Measurements from ENCODE around the gene TLCD3B.
"Not testable (repeated sequence)": the region's sequence is repeated elsewhere in the genome, so short reads cannot be mapped to it uniquely, and the experiment has no call there.

DNA sequence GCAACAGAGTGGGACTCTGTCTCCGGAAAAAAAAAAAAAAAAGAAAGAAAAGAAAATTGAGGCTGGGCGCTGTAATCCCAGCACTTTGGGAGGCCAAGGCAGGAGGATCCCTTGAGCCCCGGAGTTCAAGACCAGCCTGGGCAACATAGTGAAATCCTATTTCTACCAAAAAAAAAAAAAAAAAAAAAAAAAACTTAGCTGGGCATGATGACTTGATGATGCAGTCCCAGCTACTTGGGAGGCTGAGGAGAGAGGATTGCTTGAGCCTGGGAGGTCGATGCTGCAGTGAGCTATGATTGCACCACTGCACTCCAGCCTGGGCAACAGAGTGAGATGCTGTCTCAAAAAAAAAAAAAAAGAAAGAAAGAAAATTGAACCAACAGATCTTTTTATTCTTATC is 13.1 kb downstream of the TLCD3B start:
- TF ChIP-seq, protein P1, sequence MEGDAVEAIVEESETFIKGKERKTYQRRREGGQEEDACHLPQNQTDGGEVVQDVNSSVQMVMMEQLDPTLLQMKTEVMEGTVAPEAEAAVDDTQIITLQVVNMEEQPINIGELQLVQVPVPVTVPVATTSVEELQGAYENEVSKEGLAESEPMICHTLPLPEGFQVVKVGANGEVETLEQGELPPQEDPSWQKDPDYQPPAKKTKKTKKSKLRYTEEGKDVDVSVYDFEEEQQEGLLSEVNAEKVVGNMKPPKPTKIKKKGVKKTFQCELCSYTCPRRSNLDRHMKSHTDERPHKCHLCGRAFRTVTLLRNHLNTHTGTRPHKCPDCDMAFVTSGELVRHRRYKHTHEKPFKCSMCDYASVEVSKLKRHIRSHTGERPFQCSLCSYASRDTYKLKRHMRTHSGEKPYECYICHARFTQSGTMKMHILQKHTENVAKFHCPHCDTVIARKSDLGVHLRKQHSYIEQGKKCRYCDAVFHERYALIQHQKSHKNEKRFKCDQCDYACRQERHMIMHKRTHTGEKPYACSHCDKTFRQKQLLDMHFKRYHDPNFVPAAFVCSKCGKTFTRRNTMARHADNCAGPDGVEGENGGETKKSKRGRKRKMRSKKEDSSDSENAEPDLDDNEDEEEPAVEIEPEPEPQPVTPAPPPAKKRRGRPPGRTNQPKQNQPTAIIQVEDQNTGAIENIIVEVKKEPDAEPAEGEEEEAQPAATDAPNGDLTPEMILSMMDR (IDR thresholded peaks at IDR 0.05; ENCODE audit: low read depth, low read length, poor library complexity, severe bottlenecking): not testable (repeated sequence)
- not testable (repeated sequence) for TF ChIP-seq EZH2phosphoT487 (IDR thresholded peaks at IDR 0.05; ENCODE audit: borderline replicate concordance, low read length)
